Measurements from ENCODE around the gene HDAC3.

Gene HDAC3

DNA sequence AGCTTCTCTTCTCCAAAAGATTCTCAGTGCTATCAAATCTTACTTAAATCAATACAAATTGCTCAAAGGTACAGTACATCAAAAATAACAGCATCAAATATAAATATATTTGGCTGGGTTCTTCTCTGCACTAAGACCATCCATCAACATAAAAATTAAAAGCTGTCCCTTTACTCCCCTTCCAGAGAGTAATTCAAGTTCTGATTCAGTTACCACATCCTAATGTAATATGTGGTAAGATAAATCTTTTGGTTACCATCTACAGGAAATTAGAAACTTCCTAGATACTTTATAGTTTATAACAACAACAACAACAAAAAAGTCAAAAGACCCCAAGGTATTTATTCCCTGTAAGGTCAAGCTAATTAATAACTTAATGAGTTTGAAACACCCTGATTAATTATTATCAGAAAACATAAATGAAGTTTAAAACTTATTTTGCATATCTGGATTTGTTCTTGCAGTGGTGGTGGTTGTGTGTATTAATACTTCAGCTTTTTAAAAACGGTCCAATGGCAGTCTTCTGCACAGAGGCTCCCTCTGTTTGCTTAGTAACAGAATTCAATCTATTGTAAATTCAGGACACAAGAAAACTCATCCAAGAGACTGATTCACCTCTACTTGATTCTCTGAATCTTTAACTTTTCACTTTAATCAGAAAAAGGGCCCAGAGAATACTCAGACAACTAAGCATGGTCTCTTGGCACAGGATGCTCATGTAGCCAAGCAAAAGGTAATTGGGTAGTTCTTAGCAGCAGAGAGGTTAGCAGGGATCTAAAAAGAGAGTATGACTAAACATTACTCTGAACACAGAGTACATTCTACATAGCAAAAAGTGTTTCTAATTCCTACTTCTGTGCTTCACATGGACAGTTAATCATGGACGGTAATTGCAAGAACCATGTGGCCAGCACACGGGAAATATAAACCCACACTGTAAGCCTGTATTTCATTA, 38.0 kb downstream of the HDAC3 start:
- DNase-seq: no peak

DNA sequence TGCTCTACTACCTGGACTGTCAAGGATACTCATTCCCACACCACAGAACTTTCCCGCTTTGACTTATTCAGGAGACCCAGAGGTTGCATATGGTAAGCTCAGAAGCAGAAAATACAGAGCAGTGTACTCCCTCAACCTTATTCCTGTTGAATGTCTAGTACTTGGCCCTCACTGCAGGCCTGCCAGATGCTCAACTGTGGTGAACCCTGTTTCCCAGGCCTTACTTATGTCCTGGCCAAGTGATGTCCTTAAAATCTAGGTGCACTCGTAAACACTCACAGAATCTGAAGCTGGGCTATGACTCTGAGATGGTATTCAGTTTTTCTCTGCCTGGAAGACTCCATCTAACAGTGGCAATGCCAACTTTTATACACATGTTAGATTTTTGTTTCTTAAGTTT, 38.8 kb downstream of the HDAC3 start:
- no peak for DNase-seq

DNA sequence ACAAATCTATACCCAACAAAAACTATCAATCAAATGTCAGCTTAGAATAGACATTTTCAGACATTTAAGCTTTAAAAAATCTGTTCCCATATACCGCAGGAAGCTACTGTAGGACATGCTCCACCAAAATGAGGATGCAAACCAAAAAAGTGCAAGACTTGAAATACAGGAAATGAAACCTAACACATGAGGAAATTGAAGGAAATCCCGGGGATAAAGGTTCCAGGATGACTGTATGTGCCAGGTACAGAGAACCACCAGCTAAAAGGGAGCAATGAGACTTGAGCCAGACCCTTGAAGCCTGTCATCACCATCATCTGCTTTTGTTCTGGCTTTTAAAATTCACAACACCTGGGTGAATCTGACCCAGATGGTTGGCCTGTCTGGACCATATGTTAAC, 39.3 kb downstream of the HDAC3 start:
- no peak for DNase-seq

DNA sequence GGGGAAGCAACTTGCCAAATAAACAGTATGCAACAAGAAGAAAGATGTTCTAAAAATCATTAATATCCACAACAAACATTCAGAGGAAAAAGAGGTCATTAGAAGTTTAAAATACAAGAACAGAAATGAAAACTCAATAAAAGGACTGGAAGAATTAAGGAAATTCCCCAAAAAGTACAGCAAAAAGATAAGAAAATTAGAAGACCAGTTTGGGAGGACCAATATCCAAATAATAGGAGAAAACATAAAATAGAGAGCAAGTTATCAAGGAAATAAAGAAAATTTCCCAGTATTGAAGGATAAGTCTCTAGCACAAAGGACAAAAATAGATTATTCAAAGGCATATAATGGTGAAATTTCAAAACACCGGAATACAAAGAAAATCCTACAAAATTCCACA, 39.8 kb downstream of the HDAC3 start:
- DNase-seq: no peak

DNA sequence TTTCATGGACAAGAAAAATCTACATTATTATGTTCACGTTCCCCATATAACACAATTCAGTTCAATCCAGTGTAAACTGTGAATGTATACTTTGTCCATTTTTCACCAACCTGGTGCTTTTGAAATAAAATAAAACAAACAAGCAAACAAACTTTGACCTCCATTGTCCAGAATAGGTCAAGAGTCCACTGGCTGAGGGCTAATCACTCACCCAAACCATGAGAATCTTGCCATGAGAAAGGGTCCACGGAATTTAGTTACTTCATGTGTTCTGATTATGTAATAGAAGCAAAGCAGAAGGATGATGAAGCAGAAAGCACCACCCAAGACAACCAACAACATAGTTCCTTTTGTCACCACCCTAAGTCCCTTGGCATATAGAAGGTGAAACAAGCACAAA, 46.5 kb downstream of the HDAC3 start:
- no peak for DNase-seq

DNA sequence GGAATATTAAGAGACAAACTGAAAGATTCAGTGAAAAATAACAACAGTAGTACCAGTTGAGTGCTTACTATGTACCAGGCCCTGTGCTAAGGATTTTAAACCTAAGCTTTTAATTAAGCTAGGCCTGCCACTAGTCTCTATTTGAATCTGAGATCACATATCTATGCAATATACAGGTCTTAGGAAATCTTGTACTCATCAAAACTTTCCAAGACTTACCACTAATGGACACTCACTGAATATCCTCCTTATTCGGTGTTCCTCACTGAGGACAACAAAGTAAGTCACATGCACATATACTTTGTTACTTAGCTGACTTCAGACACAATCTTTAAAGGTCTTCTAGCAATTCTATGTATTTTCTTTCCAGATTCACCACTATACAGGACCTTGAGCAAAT, 50.4 kb downstream of the HDAC3 start:
- DNase-seq: no peak

DNA sequence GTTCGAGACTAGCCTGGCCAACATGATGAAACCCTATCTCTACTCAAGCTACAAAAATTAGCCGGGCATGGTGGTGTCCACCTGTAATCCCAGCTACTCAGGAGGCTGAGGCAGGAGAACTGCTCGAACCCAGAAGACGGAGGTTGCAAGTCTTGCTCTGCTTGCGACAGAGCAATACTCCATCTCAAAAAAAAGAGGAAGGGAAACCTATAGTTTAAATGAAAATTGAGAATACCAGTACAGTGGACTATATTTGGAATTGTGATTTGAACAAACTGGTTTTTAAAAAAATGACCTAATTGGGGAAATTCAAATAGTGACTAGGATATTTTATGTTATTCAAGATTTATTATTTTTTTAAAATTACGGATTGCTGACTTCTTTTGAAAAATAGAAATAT, 51.1 kb downstream of the HDAC3 start:
- no peak for DNase-seq

DNA sequence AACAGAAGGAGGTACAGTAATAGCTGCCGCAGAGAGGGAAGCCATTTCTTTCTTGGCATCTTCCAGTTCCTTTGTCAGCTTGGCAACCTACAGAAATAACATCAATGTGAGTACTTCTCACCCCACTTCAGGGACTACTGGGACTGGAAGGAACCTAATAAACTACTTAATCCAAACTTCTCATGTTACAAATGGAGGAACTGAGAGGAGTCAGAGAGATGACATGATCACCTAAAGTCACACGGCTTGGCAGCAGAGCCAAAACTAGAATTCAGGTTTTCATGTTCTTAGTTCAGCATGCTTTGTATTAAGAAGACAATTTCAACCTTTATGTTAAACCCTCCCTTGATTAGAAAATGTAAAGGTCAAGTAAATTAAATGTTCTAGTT, 62.5 kb downstream of the HDAC3 start:
- DNase-seq: no peak

DNA sequence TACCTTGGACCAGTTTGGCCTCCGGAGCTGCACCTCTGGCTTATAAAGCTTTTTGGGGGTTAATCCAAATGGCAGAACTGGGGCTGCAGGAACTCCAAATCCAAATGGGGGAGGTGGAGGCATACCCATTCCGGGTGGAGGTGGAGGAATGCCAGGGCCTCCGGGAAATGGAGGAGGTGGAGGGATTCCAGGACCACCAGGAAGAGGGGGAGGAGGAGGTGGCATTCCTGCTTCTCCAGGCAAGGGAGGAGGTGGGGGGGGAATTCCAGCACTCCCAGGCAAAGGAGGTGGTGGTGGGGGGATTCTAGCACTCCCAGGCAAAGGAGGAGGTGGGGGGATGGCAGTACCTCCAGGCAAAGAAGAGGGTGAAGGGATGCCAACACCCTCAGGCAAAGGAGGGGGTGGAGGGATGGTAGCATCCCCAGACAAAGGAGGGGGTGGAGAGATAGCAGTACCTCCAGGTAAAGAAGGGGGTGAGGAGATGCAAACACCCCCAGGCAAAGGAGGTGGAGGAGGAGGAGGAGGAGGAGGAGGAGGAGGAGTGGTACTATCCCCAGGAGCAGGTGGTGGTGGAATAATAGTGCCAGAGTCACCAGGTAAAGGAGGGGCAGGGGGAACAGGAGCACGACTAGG, 63.0 kb downstream of the HDAC3 start:
- no peak for DNase-seq
